HEK293T (cell line): ENCODE data around the gene INKA2.

Experiments used
- BHLHE40 ChIP-seq: fragments of 450-650 bp; IDR thresholded peaks from 2 replicates; pipeline ENCODE4 v1.6.1; 2016; ENCODE audit warnings: mild to moderate bottlenecking, moderate library complexity, borderline replicate concordance
- FOXA1 ChIP-seq: fragments of 450-650 bp; IDR thresholded peaks from 2 replicates; pipeline ENCODE4 v1.6.1; 2016; ENCODE audit warnings: mild to moderate bottlenecking
- L3MBTL2 ChIP-seq: fragments of 450-650 bp; conservative IDR thresholded peaks from 2 replicates; pipeline ENCODE4 v1.6.1; 2016; ENCODE audit warnings: mild to moderate bottlenecking
- SUZ12 ChIP-seq: fragments of 450-650 bp; IDR thresholded peaks from 2 replicates; pipeline ENCODE4 v1.6.1; 2016; ENCODE audit warnings: mild to moderate bottlenecking
- TF ChIP-seq, protein P1 (sequence below): fragments of 450-650 bp; IDR thresholded peaks from 2 replicates; pipeline ENCODE4 v1.6.1; 2016

GRCh38 chr1:111776391-111776790, 37.2 kb upstream of the INKA2 start:
- no peak for TF ChIP-seq BHLHE40
- no peak for TF ChIP-seq L3MBTL2
- TF ChIP-seq, protein P1, sequence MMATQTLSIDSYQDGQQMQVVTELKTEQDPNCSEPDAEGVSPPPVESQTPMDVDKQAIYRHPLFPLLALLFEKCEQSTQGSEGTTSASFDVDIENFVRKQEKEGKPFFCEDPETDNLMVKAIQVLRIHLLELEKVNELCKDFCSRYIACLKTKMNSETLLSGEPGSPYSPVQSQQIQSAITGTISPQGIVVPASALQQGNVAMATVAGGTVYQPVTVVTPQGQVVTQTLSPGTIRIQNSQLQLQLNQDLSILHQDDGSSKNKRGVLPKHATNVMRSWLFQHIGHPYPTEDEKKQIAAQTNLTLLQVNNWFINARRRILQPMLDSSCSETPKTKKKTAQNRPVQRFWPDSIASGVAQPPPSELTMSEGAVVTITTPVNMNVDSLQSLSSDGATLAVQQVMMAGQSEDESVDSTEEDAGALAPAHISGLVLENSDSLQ = no peak
- no peak for TF ChIP-seq SUZ12
- no peak for TF ChIP-seq FOXA1
